ENCODE data around the gene SLC26A3.

SLC26A3 gene

DNA sequence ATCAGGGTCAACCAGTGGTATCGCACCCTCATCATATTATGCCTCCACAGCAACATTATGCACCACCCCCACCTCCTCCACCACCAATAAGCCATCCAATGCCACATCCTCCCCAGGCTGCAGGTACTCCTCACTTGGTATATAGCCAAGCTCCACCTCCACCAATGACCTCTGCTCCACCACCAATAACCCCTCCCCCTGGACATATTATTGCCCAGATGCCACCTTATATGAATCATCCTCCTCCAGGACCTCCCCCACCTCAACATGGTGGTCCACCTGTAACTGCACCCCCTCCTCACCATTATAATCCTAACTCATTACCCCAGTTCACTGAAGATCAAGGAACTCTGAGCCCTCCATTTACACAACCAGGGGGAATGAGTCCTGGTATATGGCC lies 44.4 kb downstream of the SLC26A3 start:
- DNase-seq: no peak
- peaks cover 24% of the 10 kb centered on the region for H3K36me3 ChIP-seq (replicated peaks; ENCODE audit: insufficient read depth, low read length)
- H3K9ac ChIP-seq (ENCODE audit: low read length): no peak overlapping the region
- no peak overlapping the region for H2AFZ ChIP-seq (ENCODE audit: low read length)
- no peaks in the 10 kb centered on the region for H3K9me3 ChIP-seq (replicated peaks; ENCODE audit: insufficient read depth, low read length)
- H3F3A ChIP-seq (ENCODE audit: insufficient read depth, low read length): no peaks in the 10 kb centered on the region
- H3K4me3 ChIP-seq (ENCODE audit: low read length): no peak overlapping the region
- H3K27ac ChIP-seq (ENCODE audit: low read length): no peak overlapping the region
- no peaks in the 10 kb centered on the region for H3K9me2 ChIP-seq (replicated peaks; ENCODE audit: insufficient read depth, low read length)
- H3K27me3 ChIP-seq (replicated peaks; ENCODE audit: insufficient read depth, low read length): no peaks in the 10 kb centered on the region
- no peaks in the 10 kb centered on the region for H3K4me1 ChIP-seq (ENCODE audit: low read length)
- H3K4me2 ChIP-seq (ENCODE audit: low read depth, low read length): no peak overlapping the region
- H4K20me1 ChIP-seq (ENCODE audit: insufficient read depth, low read length): no peaks in the 10 kb centered on the region; the same call in 1 of the 2 replicates
- no peaks in the 10 kb centered on the region for H3K79me2 ChIP-seq (ENCODE audit: low read length)
- TF ChIP-seq EZH2phosphoT487 (IDR thresholded peaks at IDR 0.05; ENCODE audit: low read length) (no peak), EZH2 (optimal IDR thresholded peaks at IDR 0.05; ENCODE audit: low read depth, low read length) (no peak)
- TF ChIP-seq, protein P1, sequence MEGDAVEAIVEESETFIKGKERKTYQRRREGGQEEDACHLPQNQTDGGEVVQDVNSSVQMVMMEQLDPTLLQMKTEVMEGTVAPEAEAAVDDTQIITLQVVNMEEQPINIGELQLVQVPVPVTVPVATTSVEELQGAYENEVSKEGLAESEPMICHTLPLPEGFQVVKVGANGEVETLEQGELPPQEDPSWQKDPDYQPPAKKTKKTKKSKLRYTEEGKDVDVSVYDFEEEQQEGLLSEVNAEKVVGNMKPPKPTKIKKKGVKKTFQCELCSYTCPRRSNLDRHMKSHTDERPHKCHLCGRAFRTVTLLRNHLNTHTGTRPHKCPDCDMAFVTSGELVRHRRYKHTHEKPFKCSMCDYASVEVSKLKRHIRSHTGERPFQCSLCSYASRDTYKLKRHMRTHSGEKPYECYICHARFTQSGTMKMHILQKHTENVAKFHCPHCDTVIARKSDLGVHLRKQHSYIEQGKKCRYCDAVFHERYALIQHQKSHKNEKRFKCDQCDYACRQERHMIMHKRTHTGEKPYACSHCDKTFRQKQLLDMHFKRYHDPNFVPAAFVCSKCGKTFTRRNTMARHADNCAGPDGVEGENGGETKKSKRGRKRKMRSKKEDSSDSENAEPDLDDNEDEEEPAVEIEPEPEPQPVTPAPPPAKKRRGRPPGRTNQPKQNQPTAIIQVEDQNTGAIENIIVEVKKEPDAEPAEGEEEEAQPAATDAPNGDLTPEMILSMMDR (IDR thresholded peaks at IDR 0.05; ENCODE audit: low read length): no peak

DNA sequence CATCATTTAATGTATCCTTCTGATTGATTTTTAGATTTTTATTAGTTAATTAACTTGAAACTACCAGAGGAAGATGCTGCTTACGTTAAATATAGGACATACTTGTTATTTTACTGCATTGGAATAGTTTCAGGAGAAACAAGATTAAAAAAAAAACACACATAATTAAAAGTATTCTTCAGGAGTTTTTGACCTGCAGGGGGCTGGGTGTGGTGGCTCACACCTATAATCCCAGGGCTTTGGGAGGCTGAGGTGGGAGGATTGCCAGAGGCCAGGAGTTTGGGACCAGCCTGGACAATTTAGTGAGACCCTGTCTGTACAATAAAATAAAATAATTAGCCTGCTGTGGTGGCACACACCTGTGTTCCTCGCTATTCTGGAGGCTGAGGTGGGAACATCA lies 48.4 kb downstream of the SLC26A3 start:
- H3K79me2 ChIP-seq (ENCODE audit: low read length): peaks cover 33% of the 10 kb centered on the region

DNA sequence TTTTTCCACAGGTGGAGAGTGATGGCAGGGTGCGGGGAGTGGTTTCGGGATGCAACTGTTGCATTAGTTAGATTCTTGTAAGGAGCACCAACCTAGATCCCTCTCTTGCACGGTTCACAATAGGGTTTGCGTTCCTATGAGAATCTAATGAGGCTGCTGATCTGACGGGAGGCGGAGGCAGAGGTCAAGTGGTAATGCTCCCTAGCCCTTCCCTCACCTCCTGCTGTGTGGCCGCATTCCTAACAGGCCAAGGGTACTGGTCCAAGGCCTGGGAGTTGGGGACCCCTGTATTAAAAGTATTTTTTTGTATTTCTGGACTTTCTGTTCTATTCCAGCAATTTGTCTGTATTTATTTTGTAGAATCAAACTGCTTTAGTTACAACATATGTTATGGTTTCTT lies 51.9 kb downstream of the SLC26A3 start:
- Histone ChIP-seq H3K9ac (ENCODE audit: low read length) (no peak overlapping the region), H3K9me2 (replicated peaks; ENCODE audit: insufficient read depth, low read length) (no peaks in the 10 kb centered on the region), H3K4me2 (ENCODE audit: low read depth, low read length) (no peak overlapping the region), H3K36me3 (replicated peaks; ENCODE audit: insufficient read depth, low read length) (peaks cover 36% of the 10 kb centered on the region), H3F3A (ENCODE audit: insufficient read depth, low read length) (no peaks in the 10 kb centered on the region), H3K79me2 (ENCODE audit: low read length) (peaks cover 68% of the 10 kb centered on the region), H3K4me1 (ENCODE audit: low read length) (peaks cover 4% of the 10 kb centered on the region; the same call in 1 of the 2 replicates), H3K4me3 (ENCODE audit: low read length) (no peak overlapping the region), H3K9me3 (replicated peaks; ENCODE audit: insufficient read depth, low read length) (no peaks in the 10 kb centered on the region), H2AFZ (ENCODE audit: low read length) (no peak overlapping the region), H3K27me3 (replicated peaks; ENCODE audit: insufficient read depth, low read length) (no peaks in the 10 kb centered on the region), H3K27ac (ENCODE audit: low read length) (no peak overlapping the region), H4K20me1 (ENCODE audit: insufficient read depth, low read length) (peaks cover 45% of the 10 kb centered on the region)
- TF ChIP-seq EZH2phosphoT487 (IDR thresholded peaks at IDR 0.05; ENCODE audit: low read length): no peak
- no peak for TF ChIP-seq EZH2 (optimal IDR thresholded peaks at IDR 0.05; ENCODE audit: low read depth, low read length)
- TF ChIP-seq, protein P1 (IDR thresholded peaks at IDR 0.05; ENCODE audit: low read length): no peak
- no peak for DNase-seq

More for the DNA sequence above, 48.4 kb downstream of the SLC26A3 start:
- TF ChIP-seq EZH2phosphoT487 (IDR thresholded peaks at IDR 0.05; ENCODE audit: low read length) (no peak), EZH2 (optimal IDR thresholded peaks at IDR 0.05; ENCODE audit: low read depth, low read length) (no peak)
- TF ChIP-seq, protein P1 (IDR thresholded peaks at IDR 0.05; ENCODE audit: low read length): peak; percentile 36
- Histone ChIP-seq H3F3A (ENCODE audit: insufficient read depth, low read length) (no peaks in the 10 kb centered on the region), H3K27ac (ENCODE audit: low read length) (no peak overlapping the region), H3K4me2 (ENCODE audit: low read depth, low read length) (no peak overlapping the region), H3K36me3 (replicated peaks; ENCODE audit: insufficient read depth, low read length) (peaks cover 47% of the 10 kb centered on the region), H3K4me3 (ENCODE audit: low read length) (no peak overlapping the region), H2AFZ (ENCODE audit: low read length) (no peak overlapping the region), H3K4me1 (ENCODE audit: low read length) (no peaks in the 10 kb centered on the region), H4K20me1 (ENCODE audit: insufficient read depth, low read length) (peaks cover 13% of the 10 kb centered on the region), H3K9me3 (replicated peaks; ENCODE audit: insufficient read depth, low read length) (no peaks in the 10 kb centered on the region), H3K27me3 (replicated peaks; ENCODE audit: insufficient read depth, low read length) (no peaks in the 10 kb centered on the region), H3K9ac (ENCODE audit: low read length) (no peak overlapping the region), H3K9me2 (replicated peaks; ENCODE audit: insufficient read depth, low read length) (no peaks in the 10 kb centered on the region)
- DNase-seq: no peak
